K562 (cell line): ENCODE measurements around the gene CFAP73. TPM values are rescaled to one million over a fixed set of nuclear protein-coding genes. Genes with fewer than 3 reads are reported as not detected.

Source experiments
- CBX3 ChIP-seq, 2 experiments: IDR thresholded peaks; 1 replicate in 1 of 2; 2 replicates in 1 of 2; pipeline ENCODE4 v1.6.1; 2012; ENCODE audit warnings: inconsistent platforms in 2 of 2, low read length in 2 of 2, borderline replicate concordance in 1 of 2, control low read depth in 1 of 2
- CEBPZ ChIP-seq: fragments of 150-350 bp; IDR thresholded peaks from 2 replicates; pipeline ENCODE4 v1.6.1; 2014; ENCODE audit warnings: low read depth, mild to moderate bottlenecking, low read length, borderline replicate concordance
- CLOCK ChIP-seq: fragments of 250-450 bp; sonication (Bioruptor Pico); IDR thresholded peaks from 2 replicates; pipeline ENCODE4 v1.4.0; 2020; ENCODE audit warnings: mild to moderate bottlenecking, moderate library complexity, borderline replicate concordance
- ETS2 ChIP-seq: IDR thresholded peaks from 2 replicates; pipeline ENCODE4 v1.6.1; 2016; ENCODE audit warnings: borderline replicate concordance, missing genetic modification characterization, mild to moderate bottlenecking, moderate library complexity, missing compliant biosample characterization; ENCODE audit not compliant: poor library complexity, severe bottlenecking
- HNRNPUL1 ChIP-seq: fragments of 200-400 bp; formaldehyde crosslinking; IDR thresholded peaks from 2 replicates; pipeline ENCODE4 v1.6.1; 2017; ENCODE audit warnings: low read length
- HOMEZ ChIP-seq: fragments of 250-450 bp; sonication (Bioruptor Pico); IDR thresholded peaks from 2 replicates; pipeline ENCODE4 v1.4.0; 2020; ENCODE audit warnings: mild to moderate bottlenecking, moderate library complexity
- JUN ChIP-seq, 2 experiments: sonication (generic) in 1 of 2; formaldehyde crosslinking in 1 of 2; IDR thresholded peaks; 2 replicates each; pipeline versions ENCODE4 v1.6.1 to v1.8.0; 2012 to 2022; ENCODE audit warnings: borderline replicate concordance in 2 of 2, mild to moderate bottlenecking in 2 of 2, improper control_type of control experiment in 1 of 2, low read depth in 1 of 2, low read length in 1 of 2, missing genetic modification reagents in 1 of 2
- NFIC ChIP-seq: fragments of 450-650 bp; IDR thresholded peaks from 2 replicates; pipeline ENCODE4 v1.6.1; 2017; ENCODE audit warnings: mild to moderate bottlenecking, inconsistent platforms
- PHB ChIP-seq: fragments of 250-450 bp; sonication (Bioruptor Pico); IDR thresholded peaks from 2 replicates; pipeline ENCODE4 v1.5.0; 2021
- PREB ChIP-seq: sonication (generic); formaldehyde crosslinking; IDR thresholded peaks from 2 replicates; pipeline ENCODE4 v1.8.1; 2023; ENCODE audit warnings: mild to moderate bottlenecking, missing genetic modification reagents
- PTBP1 ChIP-seq: fragments of 200-400 bp; formaldehyde crosslinking; IDR thresholded peaks from 2 replicates; pipeline ENCODE4 v1.6.1; 2017; ENCODE audit warnings: low read depth, low read length
- RCOR1 ChIP-seq, 2 experiments: IDR thresholded peaks; 2 replicates each; pipeline ENCODE4 v1.6.1; 2012; ENCODE audit warnings: low read depth in 2 of 2, low read length in 2 of 2, borderline replicate concordance in 1 of 2, improper control_type of control experiment in 1 of 2
- SAP30 ChIP-seq: fragments of 200-600 bp; sonication (generic); IDR thresholded peaks from 2 replicates; pipeline ENCODE4 v1.6.1; 2012; ENCODE audit warnings: borderline replicate concordance, low read depth, mild to moderate bottlenecking, moderate library complexity, low read length, control low read depth, inconsistent platforms; ENCODE audit not compliant: insufficient read depth, poor library complexity, severe bottlenecking
- SMARCA5 ChIP-seq: fragments of 450-650 bp; IDR thresholded peaks from 2 replicates; pipeline ENCODE4 v1.6.1; 2016
- TAF7 ChIP-seq: fragments of 450-650 bp; IDR thresholded peaks from 2 replicates; pipeline ENCODE4 v1.6.1; 2016; ENCODE audit warnings: missing genetic modification characterization, missing compliant biosample characterization
- TSC22D4 ChIP-seq: fragments of 450-650 bp; IDR thresholded peaks from 2 replicates; pipeline ENCODE4 v1.6.1; 2016; ENCODE audit warnings: missing genetic modification characterization, missing biosample characterization, control low read depth
- ZBTB26 ChIP-seq: fragments of 450-650 bp; formaldehyde crosslinking; IDR thresholded peaks from 2 replicates; pipeline ENCODE4 v1.4.0; 2022; ENCODE audit warnings: missing genetic modification characterization
- polyA plus RNA-seq, 8 experiments: library from polyadenylated mRNA; depleted of rRNA in 4 of 8; stranded (reverse) in 5 of 8; unstranded in 3 of 8; fragments of >200 nt; fragmentation: Nextera tagmentation in 2 of 8; fragmentation: Illumina TruSeq in 1 of 8; extraction: Ambion mirVana in 2 of 8; extraction: Trizol in 1 of 8; gene quantifications; 2 replicates each; pipeline versions ENCODE4 v1.2.1 to v1.2.3, GENCODE V29; 2011 to 2014; ENCODE audit warnings: inconsistent platforms in 1 of 8, missing spikeins in 1 of 8
- total RNA-seq, 7 experiments: library from RNA; depleted of rRNA in 6 of 7; stranded (reverse); fragments of >200 nt in 6 of 7; fragmentation: Illumina TruSeq in 2 of 7; extraction: Trizol in 2 of 7; gene quantifications; 2 replicates each; pipeline versions ENCODE4 v1.2.1 to v1.2.3, GENCODE V29; 2011 to 2021; ENCODE audit warnings: low replicate concordance in 1 of 7

CFAP73 gene
- total and polyA plus RNA-seq, 9 of the 15 experiments (the other 6 are each of a cell fraction or from before 2014, with no cell fraction given), result not detected

GRCh38 chr12:113108308-113108707 lies 41.2 kb upstream of the CFAP73 start (continued):
- TF ChIP-seq CLOCK (CRISPR knock-in tag), result no peak
- TF ChIP-seq ZBTB26 (CRISPR knock-in tag), result no peak
- TF ChIP-seq PTBP1, result 0 out of 2 replicates have a peak, but pooled peaks have one; percentile 60
- TF ChIP-seq NFIC, result peak; percentile 93
- no peak for TF ChIP-seq TAF7 (tag)
- no peak for TF ChIP-seq ETS2 (tag)
- TF ChIP-seq PHB, result no peak
- no peak for TF ChIP-seq TSC22D4 (tag)
- peak; percentile 76 for TF ChIP-seq SMARCA5
- no peak for TF ChIP-seq CBX3 (IDR thresholded peaks at IDR 0.05; ENCODE audit: borderline replicate concordance in 1 of 2, low read length in 2 of 2)
- TF ChIP-seq SAP30, result no peak
- 0 out of 4 replicates have a peak, but pooled peaks of 1 of the 2 experiments have one; percentile 15 for TF ChIP-seq RCOR1 (IDR thresholded peaks at IDR 0.05; ENCODE audit: borderline replicate concordance in 1 of 2, low read depth in 2 of 2, low read length in 2 of 2)
- no peak for TF ChIP-seq JUN (IDR thresholded peaks at IDR 0.05; ENCODE audit: borderline replicate concordance, low read depth, low read length)
- TF ChIP-seq JUN (CRISPR knock-in tag; IDR thresholded peaks at IDR 0.05; ENCODE audit: borderline replicate concordance), result no peak
- TF ChIP-seq HOMEZ (CRISPR knock-in tag), result no peak
- TF ChIP-seq HNRNPUL1, result no peak
- TF ChIP-seq PREB (CRISPR knock-in tag), result no peak
- TF ChIP-seq CEBPZ, result no peak
